Adrenal gland (tissue), 5 donors: ENCODE data around the gene TRIM37.

ENCODE experiments used
- CTCF ChIP-seq, 6 experiments: fragments of 450-650 bp in 4 of 6; fragments of 200-600 bp in 2 of 6; sonication (generic) in 1 of 6; IDR thresholded peaks; 1 replicate in 5 of 6; 2 replicates in 1 of 6; pipeline versions ENCODE4 v1.5.1 to v1.8.0; 2016 to 2021; ENCODE audit warnings: antibody characterized with exemption in 6 of 6, mild to moderate bottlenecking in 2 of 6, moderate library complexity in 1 of 6
- POLR2A ChIP-seq, 2 donors: fragments of 450-650 bp; IDR thresholded peaks; one replicate each; pipeline ENCODE4 v1.6.1; 2017; ENCODE audit warnings: antibody characterized with exemption in 2 of 2, mild to moderate bottlenecking in 2 of 2, moderate library complexity in 1 of 2
- donor health status: DM: no; HTN: no; CAD: no.

- no peak for TF ChIP-seq CTCF (IDR thresholded peaks at IDR 0.05)
- TF ChIP-seq POLR2A (IDR thresholded peaks at IDR 0.05) = no peak
These were observed 32.2 kb downstream of the TRIM37 start for GRCh38 chr17:59074494-59074893.
